T-helper 2 cell treated with Interferon-gamma antibody and Interleukin-4, amounts not matched to agents 100 ng/mL and 5 ng/mL, for 36 hours (primary cell): ENCODE results near the gene CDH4. TPM values are rescaled to one million over a fixed set of nuclear protein-coding genes. Genes with fewer than 3 reads are reported as not detected.

Experiments
- intact Hi-C: fragments of 100-400 bp; cut with micrococcal nuclease; formaldehyde crosslinking; loops from one replicate; pipeline ENCODE4 v1.15.1; 2023
- total RNA-seq: library from RNA; stranded (reverse); gene quantifications from 2 replicates; pipeline ENCODE4 v1.2.3, GENCODE V29; 2022

CDH4 gene
- total RNA-seq, 1 donor from 2014 or later = not detected

- intact Hi-C loops = no loop called here
Measured at GRCh38 chr20:61833807-61834610, 581.9 kb downstream of the CDH4 start.

DNA sequence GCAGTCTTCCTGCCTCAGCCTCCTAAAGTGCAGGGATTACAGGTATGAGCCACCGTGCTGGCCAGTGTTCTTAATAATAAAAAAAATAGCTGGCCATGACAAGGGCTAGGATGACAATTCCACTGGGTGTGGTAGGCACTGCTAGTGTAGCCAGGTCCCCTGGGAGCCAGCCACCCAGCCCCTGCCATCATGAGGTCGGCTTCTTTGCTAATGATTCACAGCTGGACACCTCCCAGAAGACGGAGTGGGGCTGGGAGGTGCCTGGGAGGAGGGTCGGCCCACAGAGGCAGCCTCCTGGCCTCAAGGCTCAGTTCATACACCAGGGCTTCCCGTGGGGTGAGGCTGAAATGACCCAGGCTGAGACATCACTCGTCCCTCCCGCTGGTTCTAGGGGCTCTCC, 583.2 kb downstream of the CDH4 start:
- intact Hi-C loops = no loop called here

DNA sequence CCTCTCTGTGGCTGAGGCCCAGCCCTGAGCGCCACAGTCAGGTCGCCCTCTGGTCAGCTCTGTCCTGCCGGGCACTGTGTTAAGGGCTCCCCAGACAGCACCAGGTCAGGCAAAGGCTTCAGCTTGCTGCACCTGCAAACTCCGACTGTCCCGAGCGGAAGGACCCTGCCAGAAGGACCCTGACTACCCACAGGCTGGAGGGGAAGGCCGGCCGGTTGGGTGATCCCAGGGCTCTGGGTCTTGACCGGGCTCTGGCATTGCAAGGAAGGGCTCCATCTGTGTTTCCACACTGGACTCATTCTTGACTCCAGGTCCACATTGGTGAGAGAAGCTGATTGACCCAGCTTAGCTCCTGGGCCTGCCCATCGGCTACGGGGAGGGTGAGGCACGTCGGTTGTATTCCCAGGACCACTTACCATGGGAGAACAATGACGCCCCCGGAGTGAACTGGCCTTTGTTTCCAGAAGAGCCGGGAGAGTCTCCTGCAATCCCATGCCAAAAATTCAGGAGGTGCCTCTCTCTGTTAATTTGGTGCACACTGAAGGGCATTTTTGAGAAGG, 583.8 kb downstream of the CDH4 start:
- intact Hi-C loops = no loop called here

GRCh38 chr20:61837200-61837599, 585.1 kb downstream of the CDH4 start:
- intact Hi-C loops = no loop called here

DNA sequence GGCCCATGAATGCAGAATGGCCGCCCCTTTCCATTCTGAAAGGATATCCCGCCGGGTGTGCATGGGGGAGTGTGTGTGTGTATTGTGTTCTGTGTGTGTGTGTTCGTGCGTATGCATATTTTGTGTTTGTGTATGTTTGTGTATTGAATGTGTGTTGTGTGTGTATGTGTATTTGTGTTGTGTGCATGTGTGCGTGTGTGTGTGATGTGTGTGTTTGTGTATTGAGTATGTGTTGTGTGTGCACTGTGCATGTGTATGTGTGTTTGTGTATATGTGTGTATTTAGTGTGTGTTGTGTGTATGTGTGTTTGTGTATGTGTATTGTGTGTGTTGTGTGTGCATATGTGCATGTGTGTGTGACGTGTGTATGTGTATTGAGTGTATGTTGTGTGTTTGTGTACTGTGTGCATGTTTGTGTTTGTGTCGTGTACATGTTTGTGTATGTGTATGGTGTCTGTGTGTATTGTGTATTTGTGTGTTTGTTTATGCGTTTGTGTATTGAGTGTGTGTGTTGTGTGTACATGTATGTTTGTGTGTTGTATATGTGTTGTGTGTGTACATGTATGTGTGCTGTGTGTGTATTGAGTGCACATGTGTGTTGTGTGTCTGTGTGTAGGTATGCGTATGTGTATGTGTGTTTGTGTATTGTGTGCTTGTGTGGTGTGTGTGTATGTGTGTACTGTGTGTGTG, 587.3 kb downstream of the CDH4 start:
- intact Hi-C loops = no loop called here

GRCh38 chr20:61839912-61840778, 588.1 kb downstream of the CDH4 start:
- intact Hi-C loops = no loop called here

DNA sequence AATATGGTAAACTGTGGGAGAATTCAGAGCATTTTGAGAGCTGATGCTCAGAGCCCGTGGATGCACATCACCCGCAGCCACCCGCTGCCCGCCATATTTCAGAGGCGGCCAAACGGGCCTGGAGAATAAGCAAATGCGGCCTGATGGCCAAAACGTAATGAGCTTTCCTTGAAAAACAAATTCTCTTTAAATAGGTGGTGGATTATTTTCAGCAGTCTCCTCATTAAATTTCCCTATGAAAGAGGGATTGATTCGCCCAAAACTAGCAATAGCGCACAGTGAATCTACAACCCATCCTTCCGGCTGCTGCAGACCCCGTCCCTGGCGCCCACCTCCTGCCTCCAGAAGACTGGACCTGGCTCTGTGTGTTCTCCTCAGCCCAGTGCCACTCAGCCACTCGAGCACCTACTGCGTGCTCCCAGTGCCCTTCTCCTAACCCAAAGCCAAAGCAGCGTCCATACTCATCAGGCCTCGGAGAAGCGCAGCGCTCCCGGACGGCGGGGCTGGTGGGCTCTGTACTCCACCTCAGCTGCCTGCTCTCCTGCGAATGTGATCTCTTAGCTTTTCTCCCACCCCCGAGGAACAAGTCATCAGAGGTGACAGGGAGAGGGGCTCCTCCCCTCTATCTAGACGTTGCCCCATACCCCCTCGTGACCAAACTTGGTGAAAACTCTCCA, 588.9 kb downstream of the CDH4 start:
- intact Hi-C loops = no loop called here

DNA sequence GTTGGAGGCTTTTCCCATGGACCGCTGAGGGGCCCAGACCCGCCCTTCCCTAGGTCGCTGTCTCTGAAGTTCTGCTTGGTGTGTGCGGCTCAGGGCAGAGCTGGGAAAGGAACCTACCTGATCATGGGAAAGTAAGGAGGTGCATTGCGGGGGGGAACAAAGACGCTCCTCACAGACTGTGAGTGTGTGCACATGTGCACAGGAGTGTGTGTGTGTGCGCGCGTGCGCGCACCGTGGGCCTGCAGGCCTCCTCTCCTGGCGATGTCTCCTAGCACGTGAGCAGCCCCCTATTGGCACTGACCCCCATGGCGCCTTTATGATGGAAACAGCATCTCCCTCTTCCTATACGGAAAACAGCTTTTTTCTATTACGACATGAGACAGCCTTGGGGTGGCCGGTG, 589.5 kb downstream of the CDH4 start:
- intact Hi-C loops = no loop called here

DNA sequence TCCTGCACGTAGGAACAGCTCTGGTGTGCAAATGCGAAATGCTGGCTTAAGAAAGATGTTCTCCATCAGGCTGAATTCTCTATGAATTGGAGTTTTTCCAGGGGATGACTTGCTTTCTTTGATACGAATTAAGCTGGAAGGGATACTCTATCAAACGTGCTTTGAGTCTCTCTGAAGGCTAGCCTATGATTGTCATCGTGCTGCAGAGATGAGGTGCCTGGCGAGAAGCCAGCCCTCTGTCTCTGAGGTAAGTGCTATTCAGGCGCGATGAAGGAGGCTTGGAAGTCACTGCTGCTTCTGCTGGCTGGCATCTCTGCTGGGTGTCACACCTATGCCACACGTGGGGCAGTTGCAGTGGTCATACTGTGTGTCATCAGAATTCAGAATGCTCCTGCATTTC, 589.9 kb downstream of the CDH4 start:
- intact Hi-C loops = no loop called here

- intact Hi-C loops = no loop called here
Measured at GRCh38 chr20:61844621-61845020, 592.6 kb downstream of the CDH4 start.

DNA sequence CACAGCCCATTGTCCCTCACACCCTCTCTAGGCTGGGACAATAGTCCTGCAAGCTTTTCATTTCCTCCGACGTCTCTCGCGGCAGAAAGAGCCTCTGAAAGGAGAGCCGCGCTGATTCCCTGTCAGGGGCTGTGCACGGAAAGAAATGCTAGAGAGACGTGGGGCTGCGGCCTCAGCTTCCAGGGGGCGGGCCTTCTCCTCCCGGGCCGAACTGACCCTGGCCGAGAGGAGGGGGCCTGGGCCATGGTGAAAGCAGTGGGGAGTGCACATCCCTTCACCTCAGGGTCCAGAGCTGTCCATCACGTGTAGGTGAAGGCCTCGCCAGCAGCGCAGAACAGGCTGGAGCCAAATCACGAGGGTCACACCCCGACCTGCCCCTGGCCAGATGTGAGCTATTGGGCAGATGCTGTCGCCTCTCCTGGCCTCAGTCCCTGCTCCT, 593.2 kb downstream of the CDH4 start:
- intact Hi-C loops = no loop called here

- intact Hi-C loops = no loop called here
Measured at GRCh38 chr20:61846074-61846473, 594.0 kb downstream of the CDH4 start.

- intact Hi-C loops = no loop called here
Measured at GRCh38 chr20:61846741-61847419, 594.8 kb downstream of the CDH4 start.

DNA sequence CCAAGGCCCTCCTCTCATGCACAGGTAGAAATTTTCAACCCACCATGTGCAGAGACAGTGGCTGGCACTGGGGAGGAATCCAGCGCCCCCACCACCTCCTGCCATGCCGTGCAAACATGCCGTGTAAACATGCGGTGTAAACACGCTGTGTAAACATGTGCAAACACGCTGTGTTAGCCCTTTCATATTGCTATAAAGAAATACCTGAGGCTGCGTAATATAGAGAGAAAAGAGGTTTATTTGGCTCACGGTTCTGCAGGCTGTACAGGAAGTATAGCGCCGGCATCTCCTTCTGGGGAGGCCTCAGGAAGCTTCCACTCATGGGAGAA, 595.3 kb downstream of the CDH4 start:
- intact Hi-C loops = no loop called here

DNA sequence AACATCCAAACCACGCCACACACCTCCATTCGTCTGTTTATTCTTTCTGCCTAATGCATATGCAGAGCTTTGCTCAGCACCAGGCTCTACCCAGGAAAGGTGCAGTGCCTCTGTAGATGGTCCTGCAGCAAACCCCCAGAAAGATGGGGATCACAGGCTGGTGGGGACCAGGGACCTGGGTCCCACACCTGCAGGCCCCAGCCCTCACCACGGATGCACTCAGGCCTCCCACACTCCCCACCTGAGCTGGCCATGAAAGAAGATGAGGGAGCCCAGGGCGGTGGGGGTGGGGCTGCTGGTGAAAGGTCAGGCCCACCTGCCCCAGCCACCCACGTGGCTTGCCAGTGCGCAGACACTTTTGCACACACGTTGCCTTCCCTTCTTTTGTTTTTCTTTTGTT, 595.9 kb downstream of the CDH4 start:
- intact Hi-C loops = no loop called here

GRCh38 chr20:61848851-61849250, 596.8 kb downstream of the CDH4 start:
- intact Hi-C loops = no loop called here

- intact Hi-C loops = no loop called here
Measured at GRCh38 chr20:61849376-61849775, 597.3 kb downstream of the CDH4 start.

- intact Hi-C loops = no loop called here
Measured at GRCh38 chr20:61849822-61850221, 597.8 kb downstream of the CDH4 start.

GRCh38 chr20:61850457-61850856, 598.4 kb downstream of the CDH4 start:
- intact Hi-C loops = no loop called here
